PC-9 (cell line): Measurements from ENCODE around the gene PITPNC1. TPM values are rescaled to one million over a fixed set of nuclear protein-coding genes. Genes with fewer than 3 reads are reported as not detected.
"Not testable (repeated sequence)": the region's sequence is repeated elsewhere in the genome, so short reads cannot be mapped to it uniquely, and the experiment has no call there.

Source experiments
- BruUV-seq: library from RNA; stranded (reverse); fragments of 400-500 nt; replicated peaks from 2 replicates; lab custom pipeline; 2021; lab: Mats Ljungman, UMichigan
- CTCF ChIA-PET: fragments of 300-600 bp; sonication (Branson Sonifier 250); formaldehyde crosslinking; loops from one replicate; lab custom pipeline; 2022; ENCODE audit warnings: antibody characterized with exemption; lab: Charles Lee
- POLR2A ChIA-PET: fragments of 300-600 bp; sonication (Branson Sonifier 250); formaldehyde crosslinking; loops from one replicate; lab custom pipeline; 2022; ENCODE audit warnings: antibody characterized with exemption; ENCODE audit not compliant: unreplicated experiment; lab: Charles Lee
- DNase-seq, 2 experiments: peaks; one replicate each; pipeline versions ENCODE4 v3.0.0 to v3.0.0-alpha.2; 2015 to 2022; ENCODE audit warnings: mixed read lengths in 1 of 2
- H2AFZ ChIP-seq: fragments of 200-600 bp; sonication (generic); 2 replicates; pipeline ENCODE4 v1.8.1; 2017; ENCODE audit warnings: antibody characterized with exemption
- H3F3A ChIP-seq: fragments of 200-600 bp; sonication (generic); 2 replicates; pipeline ENCODE4 v1.8.1; 2017; ENCODE audit warnings: antibody characterized with exemption, mild to moderate bottlenecking, low read depth; ENCODE audit not compliant: insufficient read depth
- H3K27ac ChIP-seq: fragments of 200-600 bp; sonication (generic); 2 replicates; pipeline ENCODE4 v1.6.1; 2016; ENCODE audit warnings: mixed run types
- H3K27me3 ChIP-seq: fragments of 200-600 bp; sonication (generic); 2 replicates; pipeline ENCODE4 v1.6.1; 2016; ENCODE audit warnings: low read depth, mixed run types; ENCODE audit not compliant: insufficient read depth
- H3K36me3 ChIP-seq: fragments of 200-600 bp; sonication (generic); 2 replicates; pipeline ENCODE4 v1.6.1; 2016; ENCODE audit warnings: low read depth, mixed run types
- H3K4me1 ChIP-seq: fragments of 200-600 bp; sonication (generic); replicated peaks from 2 replicates; pipeline ENCODE4 v1.6.1; 2016; ENCODE audit warnings: mixed run types; ENCODE audit not compliant: insufficient read depth
- H3K4me2 ChIP-seq: fragments of 200-600 bp; sonication (generic); 2 replicates; pipeline ENCODE4 v1.6.1; 2017; ENCODE audit warnings: mixed run types
- H3K4me3 ChIP-seq: fragments of 200-600 bp; sonication (generic); 2 replicates; pipeline ENCODE4 v1.6.1; 2016; ENCODE audit warnings: mixed run types
- H3K79me2 ChIP-seq: fragments of 200-600 bp; sonication (generic); 2 replicates; pipeline ENCODE4 v1.6.1; 2017; ENCODE audit warnings: low read depth, mixed run types
- H3K9me2 ChIP-seq: fragments of 200-600 bp; sonication (generic); 2 replicates; pipeline ENCODE4 v1.8.1; 2017; ENCODE audit warnings: mild to moderate bottlenecking; ENCODE audit not compliant: insufficient read depth
- H3K9me3 ChIP-seq: fragments of 200-600 bp; sonication (generic); 2 replicates; pipeline ENCODE4 v1.8.1; 2016; ENCODE audit warnings: low read depth; ENCODE audit not compliant: insufficient read depth
- H4K20me1 ChIP-seq: fragments of 200-600 bp; sonication (generic); 2 replicates; pipeline ENCODE4 v1.8.1; 2017; ENCODE audit not compliant: insufficient read depth
- CTCF ChIP-seq: fragments of 200-600 bp; sonication (generic); conservative IDR thresholded peaks from 2 replicates; pipeline ENCODE4 v1.6.1; 2017; ENCODE audit warnings: mixed run types, antibody characterized with exemption, mild to moderate bottlenecking, moderate library complexity
- EZH2 ChIP-seq: fragments of 200-600 bp; sonication (generic); IDR thresholded peaks from 2 replicates; pipeline ENCODE4 v1.8.0; 2017; ENCODE audit warnings: antibody characterized with exemption, low read depth
- intact Hi-C: fragments of 100-400 bp; cut with micrococcal nuclease; formaldehyde crosslinking; loops from one replicate; pipeline ENCODE4 v1.10.0; 2022; ENCODE audit not compliant: unreplicated experiment
- total RNA-seq: library from RNA; stranded (reverse); gene quantifications from 2 replicates; pipeline ENCODE4 v1.2.3, GENCODE V29; 2021

PITPNC1 gene
- total RNA-seq, 1 experiment from 2014 or later = 6.0 TPM

DNA sequence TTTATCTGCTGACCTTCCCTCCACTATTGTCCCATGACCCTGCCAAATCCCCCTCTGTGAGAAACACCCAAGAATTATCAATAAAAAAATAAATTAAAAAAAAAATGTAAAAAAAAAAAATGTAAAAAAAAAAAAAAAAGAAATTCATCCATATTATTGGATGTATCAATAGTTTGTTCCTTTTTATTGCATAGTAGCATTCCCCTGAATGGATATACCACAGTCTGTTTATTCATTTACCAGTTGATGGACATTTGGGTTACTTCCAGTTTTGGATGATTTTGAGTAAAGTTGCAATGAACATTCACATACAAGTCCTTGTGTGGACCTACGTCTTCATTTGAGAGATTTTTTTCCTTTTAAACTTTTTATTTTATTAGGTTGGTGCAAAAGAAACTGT lies 94.0 kb downstream of the PITPNC1 start:
- CTCF ChIA-PET = no interaction called here
- intact Hi-C loops = no loop called here
- POLR2A ChIA-PET = no interaction called here

DNA sequence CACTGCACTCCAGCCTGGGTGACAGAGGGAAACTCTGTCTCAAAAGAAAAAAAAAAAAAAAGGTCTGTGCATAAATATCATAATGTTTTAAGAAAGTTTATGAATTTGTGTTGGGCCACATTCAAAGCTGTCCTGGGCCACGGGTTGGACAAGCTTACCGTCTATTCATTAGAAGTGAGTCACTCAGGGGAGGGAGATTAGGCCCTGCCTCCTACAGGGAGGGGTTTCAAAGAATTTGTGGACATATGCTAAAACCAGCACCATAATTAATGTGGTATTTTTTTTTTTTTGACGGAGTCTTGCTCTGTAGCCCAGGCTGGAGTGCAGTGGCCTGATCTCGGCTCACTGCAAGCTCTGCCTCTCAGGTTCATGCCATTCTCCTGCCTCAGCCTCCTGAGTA lies 95.5 kb downstream of the PITPNC1 start:
- H3K4me1 ChIP-seq, H3K9me2 ChIP-seq, intact Hi-C loops, H3K79me2 ChIP-seq, DNase-seq, H3F3A ChIP-seq, H3K36me3 ChIP-seq, H2AFZ ChIP-seq, H3K4me2 ChIP-seq, H3K9me3 ChIP-seq, BruUV-seq, CTCF ChIA-PET, H3K4me3 ChIP-seq, H3K27me3 ChIP-seq, H3K27ac ChIP-seq, H4K20me1 ChIP-seq: not testable (repeated sequence)
- POLR2A ChIA-PET = interaction anchor here (0.7 kb wide), 1 partner anchor 11 kb away, joined by 3 read pairs; no protein-coding TSS in a partner anchor

More for the DNA sequence above, 94.0 kb downstream of the PITPNC1 start:
- Histone ChIP-seq H3K79me2 (no peaks in the 10 kb centered on the region), H3K4me3 (no peak overlapping the region), H3K4me2 (no peak overlapping the region), H3F3A (no peaks in the 10 kb centered on the region), H3K27me3 (no peaks in the 10 kb centered on the region), H3K4me1 (no peaks in the 10 kb centered on the region), H3K36me3 (no peaks in the 10 kb centered on the region), H2AFZ (no peak overlapping the region), H3K9me3 (no peaks in the 10 kb centered on the region), H4K20me1 (no peaks in the 10 kb centered on the region), H3K9me2 (no peaks in the 10 kb centered on the region), H3K27ac (no peak overlapping the region)
- DNase-seq = no peak
- TF ChIP-seq CTCF (no peak), EZH2 (no peak)
- BruUV-seq = no TSS peak

- CTCF ChIA-PET = interaction anchor here (0.7 to 1.2 kb wide), 4 partner anchors 16 to 87 kb away, joined by 3 to 7 read pairs (median 4); no protein-coding TSS in a partner anchor
- Histone ChIP-seq H3F3A (no peaks in the 10 kb centered on the region), H3K4me3 (no peak overlapping the region), H4K20me1 (no peaks in the 10 kb centered on the region), H3K9me3 (no peaks in the 10 kb centered on the region), H3K27ac (no peak overlapping the region), H2AFZ (no peak overlapping the region), H3K36me3 (no peaks in the 10 kb centered on the region), H3K4me2 (no peak overlapping the region), H3K27me3 (no peaks in the 10 kb centered on the region), H3K4me1 (no peaks in the 10 kb centered on the region), H3K79me2 (no peaks in the 10 kb centered on the region), H3K9me2 (no peaks in the 10 kb centered on the region)
- POLR2A ChIA-PET = no interaction called here
- no peak for DNase-seq
- no TSS peak for BruUV-seq
- intact Hi-C loops = loop anchor here (2.0 kb wide), 1 partner anchor 95 kb away; no protein-coding TSS in a partner anchor
- TF ChIP-seq CTCF (no peak), EZH2 (no peak)
These were observed 97.1 kb downstream of the PITPNC1 start for GRCh38 chr17:67474081-67474661.
